Measurements from ENCODE around the gene PLLP.
A peak's percentile ranks its signal among the peaks of the same experiment; 100 is the strongest.

The PLLP gene

DNA sequence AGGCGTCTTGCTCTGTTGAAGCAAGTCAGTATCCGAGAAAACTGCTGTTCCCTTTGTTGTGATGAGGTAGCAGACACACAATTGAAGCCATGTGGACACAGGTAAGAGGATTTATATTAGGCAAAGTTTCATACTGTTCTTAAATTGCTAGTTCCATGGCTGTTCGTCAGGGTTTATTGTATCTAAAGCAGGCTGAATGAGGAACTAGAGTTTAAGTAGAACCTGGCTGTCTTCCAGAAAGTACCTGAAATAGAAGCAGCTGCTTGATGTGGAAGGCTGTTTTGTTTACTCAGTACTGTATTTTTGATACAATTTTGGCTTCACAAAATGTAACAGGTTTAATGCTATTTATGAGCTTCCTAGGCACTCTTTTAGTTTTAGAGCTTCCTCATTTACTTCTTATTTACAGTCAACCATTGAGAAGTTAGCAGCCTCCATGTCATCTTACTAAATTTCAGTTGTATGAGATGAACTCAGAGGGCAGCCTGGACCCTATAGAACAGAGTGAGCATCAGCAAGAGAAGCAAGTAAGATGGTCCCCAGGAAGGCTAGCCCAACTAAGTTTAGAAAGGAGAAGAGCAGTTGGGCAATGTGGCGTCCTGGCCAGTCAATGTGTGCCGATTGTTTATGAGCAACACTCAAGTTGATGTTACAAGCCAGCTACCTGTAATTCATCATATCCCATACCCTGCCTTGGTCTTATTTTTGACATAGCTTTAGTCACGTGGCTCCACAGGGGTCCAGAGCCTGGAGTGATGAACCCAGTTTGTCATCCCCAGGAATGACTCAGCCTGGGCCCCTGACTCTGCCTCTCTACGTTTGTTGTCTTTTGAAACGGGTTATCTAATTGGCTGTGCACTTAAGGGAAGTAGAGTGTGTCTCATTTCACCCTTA lies 49.1 kb downstream of the PLLP start:
- no peaks in the 10 kb centered on the region for H3K9me3 ChIP-seq (ENCODE audit: control insufficient read depth, low read length)
- H3K27ac ChIP-seq (ENCODE audit: low read depth, low read length, severe bottlenecking): peak overlapping the region; percentile 1
- H3K36me3 ChIP-seq (ENCODE audit: control insufficient read depth, insufficient read depth, low read length): peaks cover 84% of the 10 kb centered on the region
- H3K4me3 ChIP-seq (ENCODE audit: extremely low read depth, insufficient read depth, low read length, poor library complexity, severe bottlenecking): no peak overlapping the region
- peaks cover 11% of the 10 kb centered on the region for H3K4me1 ChIP-seq (ENCODE audit: control insufficient read depth, insufficient read depth, low read length, poor library complexity, severe bottlenecking)
- 89 to 98% methylated on average over 6 to 7 of the region's 8 CpGs for WGBS, 2 experiments (ENCODE audit: insufficient coverage in 2 of 2)

DNA sequence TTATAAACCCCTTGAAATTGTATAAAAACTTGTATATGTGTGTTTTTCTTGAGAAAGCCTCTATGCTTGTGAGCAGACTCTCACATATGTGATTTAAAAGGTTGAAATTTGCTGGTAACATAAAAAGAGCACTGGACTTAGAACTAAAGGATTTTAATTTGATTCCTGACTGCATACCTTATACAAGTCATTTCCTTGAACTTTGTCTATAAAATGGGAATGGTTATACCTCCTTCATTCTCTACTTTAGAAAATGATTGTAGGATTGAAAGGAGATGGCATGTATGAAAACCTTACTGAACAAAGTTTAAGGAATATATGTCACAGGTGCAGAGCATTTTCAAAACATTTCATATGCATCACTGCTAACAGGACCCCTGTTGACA lies 49.8 kb downstream of the PLLP start:
- H3K4me3 ChIP-seq (ENCODE audit: extremely low read depth, insufficient read depth, low read length, poor library complexity, severe bottlenecking): no peak overlapping the region
- no peaks in the 10 kb centered on the region for H3K9me3 ChIP-seq (ENCODE audit: control insufficient read depth, low read length)
- H3K36me3 ChIP-seq (ENCODE audit: control insufficient read depth, insufficient read depth, low read length): peaks cover 91% of the 10 kb centered on the region
- peaks cover 11% of the 10 kb centered on the region for H3K4me1 ChIP-seq (ENCODE audit: control insufficient read depth, insufficient read depth, low read length, poor library complexity, severe bottlenecking)
- H3K27ac ChIP-seq (ENCODE audit: low read depth, low read length, severe bottlenecking): no peak overlapping the region

DNA sequence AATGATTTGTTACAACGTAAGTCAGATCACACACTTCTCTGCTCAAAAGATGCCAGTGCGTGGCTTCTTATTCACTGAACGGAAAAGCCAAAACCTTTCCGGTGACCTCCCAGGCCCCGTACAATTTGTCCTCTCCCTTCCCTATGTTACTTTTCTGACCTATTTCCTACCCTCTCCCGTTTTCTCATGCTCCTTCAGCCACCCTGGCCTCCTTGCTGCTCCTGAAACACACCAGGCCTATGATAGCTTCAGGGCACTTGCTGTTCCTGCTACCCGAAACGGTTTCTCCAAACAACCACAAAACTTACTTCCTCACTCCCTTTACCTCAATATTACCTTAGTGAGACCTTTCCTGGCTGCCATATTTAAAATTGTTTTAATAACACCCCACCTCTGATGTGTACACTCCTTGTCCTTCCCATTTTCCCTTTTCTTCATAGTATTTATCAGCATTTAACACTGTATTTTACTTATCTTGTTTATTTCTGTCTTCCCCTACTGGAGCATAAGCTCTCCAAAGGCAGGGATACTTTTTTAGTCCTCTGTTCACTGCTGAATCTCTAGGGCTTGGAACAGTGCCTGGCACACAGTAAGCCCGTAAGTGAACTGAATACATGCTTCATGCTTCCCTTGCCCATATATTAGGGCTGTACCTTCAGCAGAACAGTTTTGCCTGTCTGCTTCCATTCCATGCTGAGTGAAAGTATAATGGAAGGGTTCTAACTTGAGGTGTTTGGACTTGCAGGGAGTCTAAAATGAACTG lies 50.3 kb downstream of the PLLP start:
- 88 to 93% methylated on average over 8 to 9 of the region's 9 CpGs for WGBS, 2 experiments (ENCODE audit: insufficient coverage in 2 of 2)
- Histone ChIP-seq H3K36me3 (ENCODE audit: control insufficient read depth, insufficient read depth, low read length) (peaks cover 93% of the 10 kb centered on the region), H3K27ac (ENCODE audit: low read depth, low read length, severe bottlenecking) (peak overlapping the region; percentile 41), H3K4me1 (ENCODE audit: control insufficient read depth, insufficient read depth, low read length, poor library complexity, severe bottlenecking) (peaks cover 11% of the 10 kb centered on the region), H3K4me3 (ENCODE audit: extremely low read depth, insufficient read depth, low read length, poor library complexity, severe bottlenecking) (no peak overlapping the region), H3K9me3 (ENCODE audit: control insufficient read depth, low read length) (no peaks in the 10 kb centered on the region)

DNA sequence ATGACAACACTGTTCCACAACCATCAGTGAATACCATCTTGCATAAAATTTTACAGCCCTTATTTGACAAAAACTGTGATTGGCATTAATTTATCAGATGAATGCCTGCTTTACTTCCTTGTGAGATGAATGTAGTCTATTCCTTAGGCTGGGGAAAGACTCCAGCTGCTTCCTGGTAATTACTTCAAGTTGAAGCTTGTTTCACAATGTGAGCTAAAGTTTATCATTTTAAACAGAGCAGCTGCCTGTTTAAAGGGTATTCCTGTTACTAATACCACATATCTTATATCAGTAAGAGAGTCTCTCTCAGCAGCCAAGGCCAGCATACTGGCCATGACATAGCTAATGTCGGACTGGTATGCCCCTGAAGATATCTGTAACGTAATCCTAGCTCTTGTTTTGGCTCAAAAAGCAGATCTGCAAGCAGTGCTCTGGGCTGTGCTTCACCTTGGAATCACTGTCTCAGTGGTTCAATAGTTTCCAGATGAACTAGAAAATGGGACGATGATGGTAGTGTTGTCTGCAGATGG lies 52.6 kb downstream of the PLLP start:
- 93 to 94% methylated on average over 3 of the region's 3 CpGs for WGBS, 2 experiments (ENCODE audit: insufficient coverage in 2 of 2)
- Histone ChIP-seq H3K27ac (ENCODE audit: low read depth, low read length, severe bottlenecking) (no peak overlapping the region), H3K4me1 (ENCODE audit: control insufficient read depth, insufficient read depth, low read length, poor library complexity, severe bottlenecking) (peaks cover 15% of the 10 kb centered on the region), H3K36me3 (ENCODE audit: control insufficient read depth, insufficient read depth, low read length) (peaks cover 97% of the 10 kb centered on the region), H3K4me3 (ENCODE audit: extremely low read depth, insufficient read depth, low read length, poor library complexity, severe bottlenecking) (no peak overlapping the region), H3K9me3 (ENCODE audit: control insufficient read depth, low read length) (no peaks in the 10 kb centered on the region)

DNA sequence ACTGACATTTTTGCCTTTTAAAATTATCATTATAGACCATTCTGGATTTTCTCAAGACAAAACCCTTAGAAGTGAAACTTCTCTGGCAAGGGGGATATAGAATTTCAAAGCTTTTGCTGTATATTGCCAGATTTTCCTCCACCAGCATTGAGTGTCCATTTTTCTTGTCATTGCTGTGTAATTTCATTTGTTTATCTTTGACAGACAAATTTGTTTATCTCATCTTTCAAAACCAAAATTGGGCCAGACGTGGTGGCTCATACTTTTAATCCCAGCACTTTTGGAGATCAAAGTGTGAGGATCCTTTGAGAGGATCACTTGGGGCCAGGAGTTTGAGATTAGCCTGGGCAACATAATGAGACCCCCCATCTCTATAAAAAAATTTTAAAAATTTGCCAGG lies 55.4 kb downstream of the PLLP start:
- Histone ChIP-seq H3K4me1 (ENCODE audit: control insufficient read depth, insufficient read depth, low read length, poor library complexity, severe bottlenecking) (peaks cover 13% of the 10 kb centered on the region), H3K4me3 (ENCODE audit: extremely low read depth, insufficient read depth, low read length, poor library complexity, severe bottlenecking) (no peak overlapping the region), H3K36me3 (ENCODE audit: control insufficient read depth, insufficient read depth, low read length) (peaks cover 95% of the 10 kb centered on the region), H3K9me3 (ENCODE audit: control insufficient read depth, low read length) (no peaks in the 10 kb centered on the region), H3K27ac (ENCODE audit: low read depth, low read length, severe bottlenecking) (no peak overlapping the region)
- no CpG with 5 or more reads among the region's 1 CpG for WGBS, 2 experiments (ENCODE audit: insufficient coverage in 2 of 2)

DNA sequence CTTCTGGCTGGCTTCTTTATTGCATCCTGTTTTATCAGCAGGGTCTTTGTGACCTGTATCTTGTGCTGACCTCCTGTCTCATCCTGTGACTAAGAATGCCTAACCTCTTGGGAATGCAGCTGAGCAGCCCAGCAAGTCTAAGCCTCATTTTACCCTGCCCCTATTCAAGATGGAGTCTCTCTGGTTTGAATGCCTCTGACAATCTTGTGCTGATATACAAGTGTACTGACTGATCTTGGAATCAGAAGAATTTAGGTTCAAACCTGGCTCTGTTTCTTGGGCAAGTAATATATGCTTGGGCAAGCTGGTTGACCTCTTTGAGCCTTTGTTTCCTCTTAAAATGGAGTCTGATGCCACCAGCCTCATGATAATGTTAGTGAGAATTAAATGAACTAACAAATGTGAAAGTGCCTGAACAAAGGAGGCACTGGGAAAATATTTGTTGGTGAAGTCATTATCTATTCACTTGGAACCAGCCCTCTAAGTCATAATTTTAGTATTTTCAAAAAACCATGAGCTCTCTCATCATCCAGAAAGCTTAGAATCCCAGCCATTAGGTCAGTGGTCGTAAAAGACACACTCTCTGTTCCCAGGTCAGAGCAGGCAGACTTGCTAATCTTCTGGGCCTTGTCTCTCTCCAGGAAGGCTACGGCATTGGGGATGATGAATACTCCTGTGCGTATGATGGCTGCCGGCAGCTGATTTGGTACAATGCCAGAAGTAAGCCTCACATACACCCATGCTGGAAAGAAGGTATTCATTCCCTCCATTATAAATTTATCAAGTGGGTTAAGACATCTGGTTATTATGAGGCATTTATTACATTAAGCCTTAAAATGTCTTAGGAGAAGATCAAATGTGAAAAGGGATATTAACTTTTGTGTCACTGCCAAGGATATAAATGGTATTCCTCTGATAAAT lies 57.5 kb downstream of the PLLP start:
- Histone ChIP-seq H3K36me3 (ENCODE audit: control insufficient read depth, insufficient read depth, low read length) (peaks cover 94% of the 10 kb centered on the region), H3K4me1 (ENCODE audit: control insufficient read depth, insufficient read depth, low read length, poor library complexity, severe bottlenecking) (peaks cover 13% of the 10 kb centered on the region), H3K9me3 (ENCODE audit: control insufficient read depth, low read length) (no peaks in the 10 kb centered on the region), H3K27ac (ENCODE audit: low read depth, low read length, severe bottlenecking) (no peak overlapping the region), H3K4me3 (ENCODE audit: extremely low read depth, insufficient read depth, low read length, poor library complexity, severe bottlenecking) (no peak overlapping the region)
- WGBS, 2 experiments (ENCODE audit: insufficient coverage in 2 of 2): 87 to 96% methylated on average over 2 to 4 of the region's 4 CpGs

DNA sequence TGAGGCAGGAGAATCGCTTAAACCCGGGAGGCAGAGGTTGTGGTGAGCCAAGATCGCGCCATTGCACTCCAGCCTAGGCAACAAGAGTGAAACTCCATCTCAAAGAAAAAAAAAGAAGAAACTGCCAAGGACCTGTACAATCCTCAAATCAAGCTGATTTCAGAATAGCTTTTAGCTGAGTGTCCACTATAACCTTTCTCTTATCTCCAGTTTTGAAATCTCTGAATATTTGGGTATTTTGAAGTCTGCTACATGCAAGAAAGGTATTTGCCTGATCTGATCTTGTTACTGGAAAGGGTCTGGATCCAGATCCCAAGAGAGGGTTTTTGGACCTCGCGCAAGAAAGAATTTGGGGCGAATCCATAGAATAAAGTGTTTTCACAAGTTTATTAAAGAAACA lies 58.5 kb downstream of the PLLP start:
- Histone ChIP-seq H3K4me1 (ENCODE audit: control insufficient read depth, insufficient read depth, low read length, poor library complexity, severe bottlenecking) (peaks cover 13% of the 10 kb centered on the region), H3K36me3 (ENCODE audit: control insufficient read depth, insufficient read depth, low read length) (peaks cover 94% of the 10 kb centered on the region), H3K27ac (ENCODE audit: low read depth, low read length, severe bottlenecking) (no peak overlapping the region), H3K4me3 (ENCODE audit: extremely low read depth, insufficient read depth, low read length, poor library complexity, severe bottlenecking) (no peak overlapping the region), H3K9me3 (ENCODE audit: control insufficient read depth, low read length) (no peaks in the 10 kb centered on the region)
- 93 to 100% methylated on average over 2 to 4 of the region's 7 CpGs for WGBS, 2 experiments (ENCODE audit: insufficient coverage in 2 of 2)

DNA sequence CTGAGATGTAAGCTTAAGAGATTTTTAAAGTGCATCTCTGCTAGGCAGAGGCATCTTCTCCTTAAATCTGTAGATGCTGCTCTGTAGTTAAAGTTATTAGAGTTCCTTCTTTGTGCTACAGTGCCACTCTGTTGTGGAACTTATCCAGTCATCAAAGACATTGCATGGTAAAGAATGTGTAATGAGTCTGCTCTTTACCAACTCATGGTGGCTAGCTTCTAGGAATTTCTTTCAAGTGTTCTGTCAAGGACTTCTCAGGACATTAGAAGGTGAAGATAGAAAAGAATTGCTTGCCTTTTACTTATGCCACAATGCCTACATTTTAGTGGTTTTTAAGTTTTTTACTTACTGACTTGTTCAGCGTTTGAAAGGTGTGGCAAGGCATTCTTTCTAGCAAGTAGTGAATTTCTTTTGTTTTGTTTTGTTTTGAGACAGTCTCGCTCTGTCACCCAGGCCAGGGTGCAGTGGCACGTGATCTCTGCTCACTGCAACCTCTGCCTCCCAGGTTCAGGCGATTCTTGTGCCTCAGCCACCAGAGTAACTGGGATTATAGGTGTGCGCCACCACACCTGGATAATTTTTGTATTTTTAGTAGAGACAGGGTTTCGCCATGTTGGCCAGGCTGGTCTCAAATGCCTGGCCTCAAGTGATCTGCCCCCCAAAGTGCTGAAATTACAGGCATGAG lies 59.7 kb downstream of the PLLP start:
- Histone ChIP-seq H3K36me3 (ENCODE audit: control insufficient read depth, insufficient read depth, low read length) (peaks cover 92% of the 10 kb centered on the region), H3K9me3 (ENCODE audit: control insufficient read depth, low read length) (no peaks in the 10 kb centered on the region), H3K4me3 (ENCODE audit: extremely low read depth, insufficient read depth, low read length, poor library complexity, severe bottlenecking) (no peak overlapping the region), H3K27ac (ENCODE audit: low read depth, low read length, severe bottlenecking) (peak overlapping the region; percentile 6), H3K4me1 (ENCODE audit: control insufficient read depth, insufficient read depth, low read length, poor library complexity, severe bottlenecking) (peaks cover 13% of the 10 kb centered on the region)
- WGBS, 2 experiments (ENCODE audit: insufficient coverage in 2 of 2): 94 to 96% methylated on average over 4 to 5 of the region's 6 CpGs

DNA sequence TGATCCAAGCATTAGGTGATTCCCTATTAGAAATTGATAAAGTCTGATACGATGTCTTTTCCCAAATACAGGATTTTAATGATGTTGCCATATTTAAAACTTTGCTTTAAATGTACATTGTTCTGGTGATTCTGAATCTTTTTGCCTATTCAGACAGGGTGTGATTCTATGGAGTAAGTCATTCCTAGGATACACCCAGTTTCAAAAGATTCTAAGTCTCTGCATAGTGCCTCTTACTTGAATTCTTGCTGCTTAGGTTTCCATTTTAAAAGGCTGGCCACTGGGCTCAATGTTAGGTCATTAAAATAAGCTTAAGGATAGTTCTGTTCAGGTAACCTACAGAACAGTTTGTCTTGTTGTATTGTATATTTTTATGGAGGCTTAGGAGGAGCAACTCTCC lies 61.4 kb downstream of the PLLP start:
- Histone ChIP-seq H3K4me1 (ENCODE audit: control insufficient read depth, insufficient read depth, low read length, poor library complexity, severe bottlenecking) (peaks cover 13% of the 10 kb centered on the region), H3K4me3 (ENCODE audit: extremely low read depth, insufficient read depth, low read length, poor library complexity, severe bottlenecking) (no peak overlapping the region), H3K27ac (ENCODE audit: low read depth, low read length, severe bottlenecking) (no peak overlapping the region), H3K9me3 (ENCODE audit: control insufficient read depth, low read length) (no peaks in the 10 kb centered on the region), H3K36me3 (ENCODE audit: control insufficient read depth, insufficient read depth, low read length) (peaks cover 94% of the 10 kb centered on the region)
- no CpG with 5 or more reads among the region's 1 CpG for WGBS, 2 experiments (ENCODE audit: insufficient coverage in 2 of 2)

DNA sequence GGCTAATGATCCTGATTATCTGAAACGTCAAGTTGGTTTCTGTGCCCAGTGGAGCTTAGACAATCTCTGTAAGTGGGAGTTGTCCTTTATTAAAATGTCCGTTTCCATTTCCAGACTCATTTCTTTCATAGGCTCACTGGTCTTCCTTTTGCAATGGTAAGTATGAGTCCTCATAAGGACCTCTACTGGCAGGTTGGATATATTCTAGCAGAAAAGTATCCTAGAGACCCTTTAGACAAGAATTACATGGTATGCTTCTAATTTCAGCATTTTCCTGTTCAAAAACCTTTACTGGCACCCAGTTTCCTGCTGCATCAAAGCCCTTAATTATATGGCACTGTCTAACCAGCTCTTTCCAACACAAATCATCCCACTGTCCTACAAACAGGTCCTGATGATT lies 67.5 kb downstream of the PLLP start:
- WGBS, 2 experiments (ENCODE audit: insufficient coverage in 2 of 2): 100% methylated on average over 1 of the region's 2 CpGs; no CpG with 5 or more reads in 1 of the 2 experiments
- peaks cover 95% of the 10 kb centered on the region for H3K36me3 ChIP-seq (ENCODE audit: control insufficient read depth, insufficient read depth, low read length)
- no peaks in the 10 kb centered on the region for H3K9me3 ChIP-seq (ENCODE audit: control insufficient read depth, low read length)
- no peak overlapping the region for H3K4me3 ChIP-seq (ENCODE audit: extremely low read depth, insufficient read depth, low read length, poor library complexity, severe bottlenecking)
- H3K27ac ChIP-seq (ENCODE audit: low read depth, low read length, severe bottlenecking): no peak overlapping the region
- H3K4me1 ChIP-seq (ENCODE audit: control insufficient read depth, insufficient read depth, low read length, poor library complexity, severe bottlenecking): no peaks in the 10 kb centered on the region

All from mesodermal cell (in vitro differentiated cells).